A549 (cell line): ENCODE results near the gene ELOVL2. TPM values are rescaled to one million over a fixed set of nuclear protein-coding genes. Genes with fewer than 3 reads are reported as not detected.

Source experiments
- ATAC-seq, 2 experiments: fragments of 200-7000 bp in 1 of 2; fragments of >200 bp in 1 of 2; cut with Nextera tagmentation in 1 of 2; cut with Tn5 transposase in 1 of 2; 3 replicates each; pipeline versions ENCODE4 v1.8.0 to v1.9.1; 2018 to 2020; ENCODE audit warnings: mild to moderate bottlenecking in 1 of 2, moderate library complexity in 1 of 2
- CTCF ChIA-PET: fragments of 300-600 bp; sonication (Branson Sonifier 250); formaldehyde crosslinking; extraction: SDS; loops from one replicate; lab custom pipeline; 2021; ENCODE audit warnings: antibody characterized with exemption, inconsistent platforms; lab: Yijun Ruan, JAX
- POLR2A ChIA-PET: fragments of 350-600 bp; formaldehyde crosslinking; extraction: SDS; loops from one replicate; lab custom pipeline; 2021; ENCODE audit warnings: antibody characterized with exemption, inconsistent platforms; lab: Yijun Ruan, JAX
- DNase-seq, 2 experiments: peaks; one replicate each; pipeline versions ENCODE4 v3.0.0 to v3.0.0-alpha.2; 2011 to 2016; ENCODE audit warnings: low read depth in 1 of 2, low spot score in 1 of 2
- FAIRE-seq: peaks from 2 replicates; lab custom pipeline; 2011; peaks lifted over from hg19 to GRCh38; lab: Jason Lieb, UNC
- H3K27ac ChIP-seq, 2 experiments: fragments of >200 bp; sonication (Bioruptor Twin); formaldehyde crosslinking; 3 replicates each; pipeline ENCODE4 v1.5.1; 2016 to 2017
- H3K4me1 ChIP-seq: fragments of >200 bp; sonication (Bioruptor Twin); formaldehyde crosslinking; 3 replicates; pipeline ENCODE4 v1.6.1; 2016
- H3K4me2 ChIP-seq: fragments of >200 bp; sonication (Bioruptor Twin); formaldehyde crosslinking; 3 replicates; pipeline ENCODE4 v1.6.1; 2016
- H3K4me3 ChIP-seq: fragments of >200 bp; sonication (Bioruptor Twin); formaldehyde crosslinking; 3 replicates; pipeline ENCODE4 v1.5.1; 2016
- H3K9me3 ChIP-seq: fragments of >200 bp; sonication (Bioruptor Twin); formaldehyde crosslinking; 3 replicates; pipeline ENCODE4 v1.6.1; 2016
- CBX8 ChIP-seq: fragments of 200-600 bp; sonication (generic); IDR thresholded peaks from 2 replicates; pipeline ENCODE4 v1.6.1; 2016
- E2F6 ChIP-seq: IDR thresholded peaks from 2 replicates; pipeline ENCODE4 v1.6.1; 2012; ENCODE audit warnings: low read depth, borderline replicate concordance
- EHF ChIP-seq: fragments of 250-450 bp; sonication (Bioruptor Pico); IDR thresholded peaks from 2 replicates; pipeline ENCODE4 v1.5.0; 2020; ENCODE audit warnings: mild to moderate bottlenecking
- EP300 ChIP-seq, 2 experiments: fragments of >200 bp; sonication (Bioruptor Twin); formaldehyde crosslinking; IDR thresholded peaks; 2 replicates in 1 of 2; 3 replicates in 1 of 2; pipeline ENCODE4 v1.6.1; 2016 to 2017
- ESRRA ChIP-seq: fragments of 150-350 bp; IDR thresholded peaks from 2 replicates; pipeline ENCODE4 v1.6.1; 2014; ENCODE audit warnings: mild to moderate bottlenecking, low read length, borderline replicate concordance
- HDAC2 ChIP-seq: fragments of 200-600 bp; sonication (generic); IDR thresholded peaks from 2 replicates; pipeline ENCODE4 v1.6.1; 2016
- HMGXB4 ChIP-seq: fragments of 250-450 bp; sonication (Bioruptor Pico); IDR thresholded peaks from 2 replicates; pipeline ENCODE4 v1.5.0; 2021; ENCODE audit warnings: mild to moderate bottlenecking, moderate library complexity, borderline replicate concordance
- HOXA7 ChIP-seq: fragments of 250-450 bp; sonication (Bioruptor Pico); IDR thresholded peaks from 2 replicates; pipeline ENCODE4 v1.5.0; 2020; ENCODE audit warnings: mild to moderate bottlenecking, moderate library complexity
- JUNB ChIP-seq: fragments of >200 bp; sonication (Bioruptor Twin); formaldehyde crosslinking; IDR thresholded peaks from 2 replicates; pipeline ENCODE4 v1.6.1; 2016
- MAFK ChIP-seq: fragments of 450-650 bp; IDR thresholded peaks from 2 replicates; pipeline ENCODE4 v1.6.1; 2014; ENCODE audit not compliant: partially characterized antibody
- MAX ChIP-seq: IDR thresholded peaks from 2 replicates; pipeline ENCODE4 v1.6.1; 2012
- NPAS2 ChIP-seq: fragments of 250-450 bp; sonication (Bioruptor Pico); IDR thresholded peaks from 2 replicates; pipeline ENCODE4 v1.8.0; 2022; ENCODE audit warnings: mild to moderate bottlenecking, moderate library complexity, borderline replicate concordance
- NR3C1 ChIP-seq: fragments of >200 bp; sonication (Bioruptor Twin); formaldehyde crosslinking; IDR thresholded peaks from 3 replicates; pipeline ENCODE4 v1.6.1; 2017
- PHF8 ChIP-seq: fragments of 200-600 bp; sonication (generic); IDR thresholded peaks from 2 replicates; pipeline ENCODE4 v1.6.1; 2016; ENCODE audit warnings: low read depth, mild to moderate bottlenecking, antibody characterized with exemption, moderate library complexity, borderline replicate concordance
- POLR2AphosphoS2 ChIP-seq: conservative IDR thresholded peaks from 2 replicates; pipeline ENCODE4 v1.6.1; 2012; ENCODE audit warnings: low read length, improper control_type of control experiment, inconsistent platforms
- RARB ChIP-seq: fragments of 250-450 bp; sonication (Bioruptor Pico); IDR thresholded peaks from 2 replicates; pipeline ENCODE4 v1.8.0; 2021; ENCODE audit warnings: mild to moderate bottlenecking, moderate library complexity
- RNF2 ChIP-seq: fragments of 200-600 bp; sonication (generic); IDR thresholded peaks from 2 replicates; pipeline ENCODE4 v1.6.1; 2016; ENCODE audit warnings: low read depth, mild to moderate bottlenecking, antibody characterized with exemption, moderate library complexity, borderline replicate concordance
- SMC3 ChIP-seq: fragments of >200 bp; sonication (Bioruptor Twin); formaldehyde crosslinking; IDR thresholded peaks from 3 replicates; pipeline ENCODE4 v1.6.1; 2018; ENCODE audit warnings: inconsistent platforms
- TFCP2L1 ChIP-seq: fragments of 250-450 bp; sonication (Bioruptor Pico); IDR thresholded peaks from 2 replicates; pipeline ENCODE4 v1.5.0; 2021; ENCODE audit warnings: mild to moderate bottlenecking
- USF2 ChIP-seq: fragments of 450-650 bp; IDR thresholded peaks from 2 replicates; pipeline ENCODE4 v1.6.1; 2014; ENCODE audit warnings: antibody characterized with exemption
- ZFP36 ChIP-seq: fragments of 450-650 bp; IDR thresholded peaks from 2 replicates; pipeline ENCODE4 v1.6.1; 2014; ENCODE audit warnings: borderline replicate concordance; ENCODE audit not compliant: partially characterized antibody
- ZSCAN20 ChIP-seq: fragments of 250-450 bp; sonication (Bioruptor Pico); IDR thresholded peaks from 2 replicates; pipeline ENCODE4 v1.8.0; 2022; ENCODE audit warnings: mild to moderate bottlenecking, moderate library complexity
- WGBS: methylation state at CpG from one replicate; pipeline ENCODE4 v1.1.6; 2017; ENCODE audit errors: missing lambda C conversion rate; 5-methylcytosine and 5-hydroxymethylcytosine counted together
- polyA plus RNA-seq, 4 experiments: library from polyadenylated mRNA; depleted of rRNA in 3 of 4; stranded (reverse); fragments of >200 nt; fragmentation: RNase III in 1 of 4; extraction: RNeasy Plus Mini Kit Qiagen cat#74134 plus additional on column Dnase treatment in 1 of 4; gene quantifications; 2 replicates in 3 of 4; 3 replicates in 1 of 4; pipeline ENCODE4 v1.2.3, GENCODE V29; 2011 to 2017
- TF ChIP-seq, protein P1 (sequence below): fragments of 200-600 bp; sonication (generic); IDR thresholded peaks from 2 replicates; pipeline ENCODE4 v1.6.1; 2016; ENCODE audit warnings: antibody characterized with exemption, mild to moderate bottlenecking, moderate library complexity
- TF ChIP-seq, protein P2 (sequence below): fragments of >200 bp; sonication (Bioruptor Twin); formaldehyde crosslinking; IDR thresholded peaks from 2 replicates; pipeline ENCODE4 v1.6.1; 2016
- TF ChIP-seq, protein P3 (sequence below): fragments of 250-450 bp; sonication (Bioruptor Pico); IDR thresholded peaks from 2 replicates; pipeline ENCODE4 v1.5.0; 2020; ENCODE audit warnings: low read depth, mild to moderate bottlenecking, moderate library complexity

Gene ELOVL2
- polyA plus RNA-seq, 2 of the 4 experiments (the other 2 are of a cell fraction): 12.4 to 15.5 TPM

GRCh38 chr6:11017090-11017489 lies 27.0 kb downstream of the ELOVL2 start:
- FAIRE-seq (no peak), DNase-seq (no peak), ATAC-seq (no peak)
- WGBS: 94% methylated on average over 3 of the region's 3 CpGs
- ChIA-PET POLR2A (interaction anchor here (0.5 kb wide), 1 partner anchor 23 kb away, joined by 3 read pairs; no protein-coding TSS in a partner anchor), CTCF (interaction anchor here (1.1 to 1.2 kb wide), 2 partner anchors 12 to 18 kb away, joined by 3 to 4 read pairs; no protein-coding TSS in a partner anchor)
- no peak for TF ChIP-seq POLR2AphosphoS2
- no peak for TF ChIP-seq ZFP36
- no peak for TF ChIP-seq USF2
- TF ChIP-seq, protein P1, sequence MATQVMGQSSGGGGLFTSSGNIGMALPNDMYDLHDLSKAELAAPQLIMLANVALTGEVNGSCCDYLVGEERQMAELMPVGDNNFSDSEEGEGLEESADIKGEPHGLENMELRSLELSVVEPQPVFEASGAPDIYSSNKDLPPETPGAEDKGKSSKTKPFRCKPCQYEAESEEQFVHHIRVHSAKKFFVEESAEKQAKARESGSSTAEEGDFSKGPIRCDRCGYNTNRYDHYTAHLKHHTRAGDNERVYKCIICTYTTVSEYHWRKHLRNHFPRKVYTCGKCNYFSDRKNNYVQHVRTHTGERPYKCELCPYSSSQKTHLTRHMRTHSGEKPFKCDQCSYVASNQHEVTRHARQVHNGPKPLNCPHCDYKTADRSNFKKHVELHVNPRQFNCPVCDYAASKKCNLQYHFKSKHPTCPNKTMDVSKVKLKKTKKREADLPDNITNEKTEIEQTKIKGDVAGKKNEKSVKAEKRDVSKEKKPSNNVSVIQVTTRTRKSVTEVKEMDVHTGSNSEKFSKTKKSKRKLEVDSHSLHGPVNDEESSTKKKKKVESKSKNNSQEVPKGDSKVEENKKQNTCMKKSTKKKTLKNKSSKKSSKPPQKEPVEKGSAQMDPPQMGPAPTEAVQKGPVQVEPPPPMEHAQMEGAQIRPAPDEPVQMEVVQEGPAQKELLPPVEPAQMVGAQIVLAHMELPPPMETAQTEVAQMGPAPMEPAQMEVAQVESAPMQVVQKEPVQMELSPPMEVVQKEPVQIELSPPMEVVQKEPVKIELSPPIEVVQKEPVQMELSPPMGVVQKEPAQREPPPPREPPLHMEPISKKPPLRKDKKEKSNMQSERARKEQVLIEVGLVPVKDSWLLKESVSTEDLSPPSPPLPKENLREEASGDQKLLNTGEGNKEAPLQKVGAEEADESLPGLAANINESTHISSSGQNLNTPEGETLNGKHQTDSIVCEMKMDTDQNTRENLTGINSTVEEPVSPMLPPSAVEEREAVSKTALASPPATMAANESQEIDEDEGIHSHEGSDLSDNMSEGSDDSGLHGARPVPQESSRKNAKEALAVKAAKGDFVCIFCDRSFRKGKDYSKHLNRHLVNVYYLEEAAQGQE: no peak
- TF ChIP-seq MAX: no peak
- TF ChIP-seq NR3C1: no peak
- no peak for TF ChIP-seq NPAS2 (CRISPR knock-in tag)
- TF ChIP-seq RARB (CRISPR knock-in tag): no peak
- TF ChIP-seq SMC3: no peak
- Histone ChIP-seq H3K27ac (no peak overlapping the region), H3K9me3 (no peaks in the 10 kb centered on the region), H3K4me2 (no peak overlapping the region), H3K4me1 (peaks cover 17% of the 10 kb centered on the region), H3K4me3 (no peak overlapping the region)

DNA sequence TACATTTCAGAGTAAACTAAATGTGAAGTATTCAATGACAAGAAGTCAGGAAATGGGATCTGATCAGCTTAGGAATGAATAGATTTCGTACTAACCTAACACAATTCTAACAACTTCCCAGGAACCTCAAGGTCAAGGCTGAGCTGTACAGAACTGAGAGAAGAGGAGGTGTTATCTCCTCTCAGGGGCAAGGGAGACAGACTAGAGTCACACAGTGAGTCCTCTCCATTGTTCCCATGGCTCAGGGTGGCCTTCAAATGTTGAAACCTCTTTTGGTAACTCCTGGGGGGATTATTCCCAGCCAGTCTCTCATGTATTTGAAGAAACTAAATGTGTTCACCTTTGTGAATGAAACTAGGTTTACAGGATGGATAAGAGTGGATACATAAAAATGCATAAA lies 27.7 kb downstream of the ELOVL2 start:
- Histone ChIP-seq H3K9me3 (no peaks in the 10 kb centered on the region), H3K4me1 (peaks cover 19% of the 10 kb centered on the region), H3K4me3 (no peak overlapping the region), H3K4me2 (no peak overlapping the region), H3K27ac (no peak overlapping the region)
- CTCF ChIA-PET: interaction anchor here (1.1 to 1.2 kb wide), 2 partner anchors 11 to 18 kb away, joined by 3 to 4 read pairs; no protein-coding TSS in a partner anchor
- TF ChIP-seq RNF2 (no peak), MAX (no peak), CBX8 (no peak), NPAS2 (CRISPR knock-in tag) (no peak), ZFP36 (no peak), ZSCAN20 (CRISPR knock-in tag) (no peak)
- TF ChIP-seq, protein P2, sequence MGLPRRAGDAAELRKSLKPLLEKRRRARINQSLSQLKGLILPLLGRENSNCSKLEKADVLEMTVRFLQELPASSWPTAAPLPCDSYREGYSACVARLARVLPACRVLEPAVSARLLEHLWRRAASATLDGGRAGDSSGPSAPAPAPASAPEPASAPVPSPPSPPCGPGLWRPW: no peak
- 95% methylated on average over 1 of the region's 1 CpG for WGBS
- FAIRE-seq (no peak), DNase-seq (no peak), ATAC-seq (no peak)
- POLR2A ChIA-PET: no interaction called here

- POLR2A ChIA-PET: no interaction called here
- peaks cover 31% of the 10 kb centered on the region for H3K4me1 ChIP-seq
- H3K27ac ChIP-seq: no peak overlapping the region
- no peak overlapping the region for H3K4me3 ChIP-seq
- CTCF ChIA-PET: interaction anchor here (0.8 kb wide), 1 partner anchor 27 kb away, joined by 3 read pairs; no protein-coding TSS in a partner anchor
- TF ChIP-seq EP300 (IDR thresholded peaks at IDR 0.05) (no peak), HOXA7 (CRISPR knock-in tag) (no peak), TFCP2L1 (CRISPR knock-in tag) (no peak), HMGXB4 (CRISPR knock-in tag) (no peak), EHF (CRISPR knock-in tag) (no peak), E2F6 (no peak), JUNB (no peak), MAFK (no peak), ESRRA (no peak), PHF8 (no peak), HDAC2 (no peak)
- TF ChIP-seq, protein P3, sequence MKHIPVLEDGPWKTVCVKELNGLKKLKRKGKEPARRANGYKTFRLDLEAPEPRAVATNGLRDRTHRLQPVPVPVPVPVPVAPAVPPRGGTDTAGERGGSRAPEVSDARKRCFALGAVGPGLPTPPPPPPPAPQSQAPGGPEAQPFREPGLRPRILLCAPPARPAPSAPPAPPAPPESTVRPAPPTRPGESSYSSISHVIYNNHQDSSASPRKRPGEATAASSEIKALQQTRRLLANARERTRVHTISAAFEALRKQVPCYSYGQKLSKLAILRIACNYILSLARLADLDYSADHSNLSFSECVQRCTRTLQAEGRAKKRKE (CRISPR knock-in tag): no peak
- FAIRE-seq (no peak), DNase-seq (no peak), ATAC-seq (no peak)
- H3K4me2 ChIP-seq: no peak overlapping the region
- H3K9me3 ChIP-seq: no peaks in the 10 kb centered on the region
Observed at GRCh38 chr6:11015102-11015501, 29.0 kb downstream of the ELOVL2 start.
